ENCODE measurements around the gene ABCA2. TPM values are rescaled to one million over a fixed set of nuclear protein-coding genes. Genes with fewer than 3 reads are reported as not detected.

ABCA2 gene
- total and polyA plus RNA-seq, 2 donors from 2014 or later, result 39.2 to 72.1 TPM

DNA sequence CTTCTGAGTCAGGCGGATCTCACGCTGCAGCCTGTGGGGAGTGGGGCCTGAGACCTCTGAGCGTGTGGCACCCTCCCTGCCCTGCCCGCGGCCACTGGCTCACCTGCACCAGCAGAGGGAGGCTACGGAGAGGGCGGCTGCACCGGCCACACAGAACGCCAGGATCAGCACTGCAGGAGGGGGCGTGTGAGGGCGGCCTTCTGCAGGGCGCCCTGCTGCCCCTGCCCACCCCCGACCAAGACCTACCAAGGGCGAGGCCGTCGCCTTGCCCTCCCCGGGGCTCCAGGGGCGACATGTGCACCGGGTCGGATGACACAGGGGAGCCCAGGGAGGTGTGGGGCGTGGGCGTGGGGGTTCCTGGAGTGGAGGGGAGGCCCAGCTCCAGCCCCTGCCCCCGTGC, 12.5 kb upstream of the ABCA2 start:
- H3K9me3 ChIP-seq (ENCODE audit: control insufficient read depth in 2 of 3, insufficient read depth in 1 of 3, low read length in 3 of 3), result no peaks in the 10 kb centered on the region
- H3K27me3 ChIP-seq (ENCODE audit: control insufficient read depth, insufficient read depth, low read length), result peaks cover 6% of the 10 kb centered on the region
- no peak overlapping the region for H3K4me3 ChIP-seq (ENCODE audit: low read length in 3 of 3)
- peaks cover 0 to 18% (median 0%) of the 10 kb centered on the region in 3 donors for H3K4me1 ChIP-seq (ENCODE audit: control insufficient read depth in 2 of 3, insufficient read depth in 2 of 3, low read depth in 1 of 3, low read length in 3 of 3)
- no peak overlapping the region for H3K27ac ChIP-seq (ENCODE audit: low read depth in 2 of 2, low read length in 2 of 2)
- H3K9ac ChIP-seq (ENCODE audit: low read length in 3 of 3), result no peak overlapping the region
- DNase-seq, result no peak
- TF ChIP-seq, protein P1, sequence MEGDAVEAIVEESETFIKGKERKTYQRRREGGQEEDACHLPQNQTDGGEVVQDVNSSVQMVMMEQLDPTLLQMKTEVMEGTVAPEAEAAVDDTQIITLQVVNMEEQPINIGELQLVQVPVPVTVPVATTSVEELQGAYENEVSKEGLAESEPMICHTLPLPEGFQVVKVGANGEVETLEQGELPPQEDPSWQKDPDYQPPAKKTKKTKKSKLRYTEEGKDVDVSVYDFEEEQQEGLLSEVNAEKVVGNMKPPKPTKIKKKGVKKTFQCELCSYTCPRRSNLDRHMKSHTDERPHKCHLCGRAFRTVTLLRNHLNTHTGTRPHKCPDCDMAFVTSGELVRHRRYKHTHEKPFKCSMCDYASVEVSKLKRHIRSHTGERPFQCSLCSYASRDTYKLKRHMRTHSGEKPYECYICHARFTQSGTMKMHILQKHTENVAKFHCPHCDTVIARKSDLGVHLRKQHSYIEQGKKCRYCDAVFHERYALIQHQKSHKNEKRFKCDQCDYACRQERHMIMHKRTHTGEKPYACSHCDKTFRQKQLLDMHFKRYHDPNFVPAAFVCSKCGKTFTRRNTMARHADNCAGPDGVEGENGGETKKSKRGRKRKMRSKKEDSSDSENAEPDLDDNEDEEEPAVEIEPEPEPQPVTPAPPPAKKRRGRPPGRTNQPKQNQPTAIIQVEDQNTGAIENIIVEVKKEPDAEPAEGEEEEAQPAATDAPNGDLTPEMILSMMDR (IDR thresholded peaks at IDR 0.05; ENCODE audit: borderline replicate concordance, extremely low read depth, insufficient read depth), result no peak
- intact Hi-C loops (cut with DNase I), result no loop called here
- FAIRE-seq, result no peak
- no peaks in the 10 kb centered on the region for H3K36me3 ChIP-seq (ENCODE audit: control insufficient read depth in 2 of 3, insufficient read depth in 3 of 3, low read length in 3 of 3)

DNA sequence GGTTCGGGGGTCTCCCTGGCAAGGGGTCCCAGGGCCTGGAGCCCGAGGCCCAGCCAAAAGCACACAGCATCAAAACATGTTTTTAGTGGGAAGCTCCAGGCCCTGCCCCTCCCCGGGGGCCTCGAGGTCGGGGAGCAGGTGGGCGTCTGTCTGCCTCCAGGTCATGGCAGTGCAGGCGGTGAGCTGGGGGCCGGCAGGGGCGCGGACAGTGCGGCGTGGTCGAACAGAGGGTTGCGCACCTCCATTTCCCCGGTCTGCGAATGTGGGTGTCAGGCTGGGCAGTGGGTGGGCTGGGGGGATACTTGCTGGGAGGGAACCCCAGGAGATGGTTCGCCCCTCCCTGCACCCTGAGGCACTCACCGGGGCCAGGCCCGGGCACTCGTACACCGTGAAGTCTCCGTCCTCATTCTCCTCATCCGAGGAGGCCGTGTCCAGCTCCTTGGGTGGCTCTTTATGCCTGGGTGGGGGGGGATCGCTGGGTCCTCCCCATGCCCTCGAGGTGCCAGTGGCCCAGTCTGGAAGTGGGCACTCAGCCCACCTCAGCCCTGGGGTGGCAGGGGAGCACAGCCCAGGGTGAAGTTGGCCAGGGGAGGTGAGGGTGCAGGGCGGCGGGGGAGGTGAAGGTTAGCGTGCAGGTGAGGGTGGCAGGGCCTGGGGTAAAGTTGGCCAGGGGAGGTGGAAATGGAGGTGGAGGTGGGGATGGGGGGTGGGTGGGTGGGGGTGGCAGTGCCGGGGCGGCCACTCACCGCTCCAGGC, 11.8 kb upstream of the ABCA2 start:
- H3K27ac ChIP-seq (ENCODE audit: low read depth in 2 of 2, low read length in 2 of 2), result no peak overlapping the region
- intact Hi-C loops (cut with DNase I), result loop anchor here (10.0 kb wide), 1 partner anchor 255 kb away; no protein-coding TSS in a partner anchor

DNA sequence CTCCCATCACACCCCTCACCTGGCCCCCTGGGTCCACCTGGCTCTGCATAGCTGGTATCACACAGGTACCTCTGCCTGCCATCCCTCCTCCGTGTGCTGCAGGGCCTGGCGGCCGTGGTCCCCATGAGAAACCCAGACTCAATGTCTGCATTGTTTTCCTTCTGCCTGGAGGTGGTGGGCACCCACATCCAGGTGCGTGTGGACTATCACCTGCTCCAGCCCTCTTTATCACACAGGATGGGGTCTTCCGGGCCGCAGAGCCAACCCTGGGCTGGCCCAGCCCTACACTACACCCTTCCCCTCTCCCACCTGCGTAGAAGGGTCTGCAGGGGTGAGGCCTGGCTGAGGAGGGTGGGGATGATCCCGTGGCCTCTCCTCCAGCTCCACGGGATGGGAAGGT, 10.9 kb upstream of the ABCA2 start:
- Histone ChIP-seq H3K36me3 (ENCODE audit: control insufficient read depth in 2 of 3, insufficient read depth in 3 of 3, low read length in 3 of 3) (no peaks in the 10 kb centered on the region), H3K4me3 (ENCODE audit: low read length in 3 of 3) (no peak overlapping the region), H3K9ac (ENCODE audit: low read length in 3 of 3) (no peak overlapping the region), H3K27ac (ENCODE audit: low read depth in 2 of 2, low read length in 2 of 2) (no peak overlapping the region), H3K9me3 (ENCODE audit: control insufficient read depth in 2 of 3, insufficient read depth in 1 of 3, low read length in 3 of 3) (no peaks in the 10 kb centered on the region), H3K4me1 (ENCODE audit: control insufficient read depth in 2 of 3, insufficient read depth in 2 of 3, low read depth in 1 of 3, low read length in 3 of 3) (peaks cover 0 to 8% (median 0%) of the 10 kb centered on the region in 3 donors), H3K27me3 (ENCODE audit: control insufficient read depth, insufficient read depth, low read length) (no peaks in the 10 kb centered on the region)
- FAIRE-seq, result no peak
- intact Hi-C loops (cut with DNase I), result loop anchor here (10.0 kb wide), 1 partner anchor 254 kb away; no protein-coding TSS in a partner anchor
- DNase-seq, result no peak
- TF ChIP-seq, protein P1 (IDR thresholded peaks at IDR 0.05; ENCODE audit: borderline replicate concordance, extremely low read depth, insufficient read depth), result no peak

More for the DNA sequence above, 11.8 kb upstream of the ABCA2 start:
- H3K9ac ChIP-seq (ENCODE audit: low read length in 3 of 3), result no peak overlapping the region
- no peak for FAIRE-seq
- no peak for DNase-seq
- H3K27me3 ChIP-seq (ENCODE audit: control insufficient read depth, insufficient read depth, low read length), result peaks cover 3% of the 10 kb centered on the region
- TF ChIP-seq, protein P1 (IDR thresholded peaks at IDR 0.05; ENCODE audit: borderline replicate concordance, extremely low read depth, insufficient read depth), result no peak
- H3K36me3 ChIP-seq (ENCODE audit: control insufficient read depth in 2 of 3, insufficient read depth in 3 of 3, low read length in 3 of 3), result no peaks in the 10 kb centered on the region
- H3K9me3 ChIP-seq (ENCODE audit: control insufficient read depth in 2 of 3, insufficient read depth in 1 of 3, low read length in 3 of 3), result no peaks in the 10 kb centered on the region
- H3K4me1 ChIP-seq (ENCODE audit: control insufficient read depth in 2 of 3, insufficient read depth in 2 of 3, low read depth in 1 of 3, low read length in 3 of 3), result peaks cover 0 to 15% (median 0%) of the 10 kb centered on the region in 3 donors
- no peak overlapping the region for H3K4me3 ChIP-seq (ENCODE audit: low read length in 3 of 3)

Data from kidney (tissue), 14 donors.